Stimulated activated CD4-positive, alpha-beta T cell treated with anti-CD3 and anti-CD28 coated beads, Interleukin-1b, Interleukin-23, amount 100 ng/mL, for 24 hours (primary cell): ENCODE results near the gene UCHL3.

Experiments
- DNase-seq, 4 experiments: peaks; one replicate each; pipeline ENCODE4 v3.0.0-alpha.2; 2020; ENCODE audit warnings: low read depth in 4 of 4, low spot score in 1 of 4

UCHL3 gene

DNA sequence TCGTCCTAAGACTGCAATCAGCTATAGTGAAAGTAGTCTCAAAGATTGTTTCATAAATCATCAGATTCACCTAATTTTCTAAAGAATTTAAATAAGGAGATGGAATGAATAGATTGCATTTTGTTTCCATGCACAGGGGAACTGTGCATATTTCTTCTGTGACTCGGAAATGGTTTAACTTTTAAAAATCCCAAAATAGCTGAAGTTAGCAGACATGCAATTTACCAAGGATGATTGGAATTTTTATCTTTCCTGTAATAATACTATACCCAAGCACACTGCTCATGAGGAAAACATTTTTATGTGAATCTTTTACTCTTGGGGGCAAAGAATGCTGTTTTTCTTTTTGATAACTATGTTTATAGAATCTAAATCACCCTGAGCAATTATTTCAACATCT lies 71.6 kb downstream of the UCHL3 start:
- no peak for DNase-seq

DNA sequence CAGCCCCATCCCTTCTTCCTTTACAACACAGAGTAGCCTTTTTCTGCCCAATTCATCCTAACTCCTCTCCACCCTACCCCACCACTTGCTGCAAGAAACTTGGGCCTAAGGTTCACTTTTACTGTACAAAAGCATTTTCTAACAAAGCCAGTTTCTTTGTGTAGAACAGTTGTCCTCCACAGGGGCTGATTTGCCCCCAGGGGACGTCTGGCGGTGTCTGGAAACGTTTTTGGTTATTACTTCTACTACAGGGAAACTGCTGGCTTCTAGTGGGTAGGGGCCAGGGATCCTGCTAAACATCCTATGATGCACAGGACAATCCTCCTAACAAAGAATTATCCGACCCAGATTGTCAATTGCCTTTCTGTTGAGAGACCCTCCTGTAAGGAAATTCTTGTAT lies 79.2 kb downstream of the UCHL3 start:
- DNase-seq = no peak

DNA sequence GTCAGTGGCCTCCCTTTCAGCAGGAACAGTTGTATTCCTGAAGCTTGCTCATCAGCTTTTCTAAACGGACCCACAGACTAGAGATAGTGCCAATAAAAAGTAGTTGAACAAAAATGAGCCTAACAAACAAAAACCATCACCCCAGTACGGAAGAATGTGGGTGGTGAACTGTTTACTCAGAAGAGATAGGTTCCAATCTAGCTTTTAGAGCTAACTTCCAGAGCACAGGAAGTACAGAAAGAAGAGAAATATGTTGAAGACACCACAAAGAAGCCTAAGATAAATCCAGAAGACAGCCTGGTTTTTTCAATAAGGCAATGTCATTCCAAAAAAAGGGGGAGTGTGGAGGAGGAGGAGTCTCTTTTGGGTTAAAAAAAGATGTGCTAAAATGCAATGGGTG lies 83.7 kb downstream of the UCHL3 start:
- no peak for DNase-seq

GRCh38 chr13:75635101-75635827 lies 85.7 kb downstream of the UCHL3 start:
- DNase-seq = no peak

- peak in 2 of 4 experiments; percentile 4 to 19 for DNase-seq
These were observed 86.3 kb downstream of the UCHL3 start, which contains the start of gene LMO7 for GRCh38 chr13:75635828-75636435. Gene LMO7, plus strand, starts transcription at chr13:75636330. Its CDS starts 328 bp downstream, at chr13:75636658.

DNA sequence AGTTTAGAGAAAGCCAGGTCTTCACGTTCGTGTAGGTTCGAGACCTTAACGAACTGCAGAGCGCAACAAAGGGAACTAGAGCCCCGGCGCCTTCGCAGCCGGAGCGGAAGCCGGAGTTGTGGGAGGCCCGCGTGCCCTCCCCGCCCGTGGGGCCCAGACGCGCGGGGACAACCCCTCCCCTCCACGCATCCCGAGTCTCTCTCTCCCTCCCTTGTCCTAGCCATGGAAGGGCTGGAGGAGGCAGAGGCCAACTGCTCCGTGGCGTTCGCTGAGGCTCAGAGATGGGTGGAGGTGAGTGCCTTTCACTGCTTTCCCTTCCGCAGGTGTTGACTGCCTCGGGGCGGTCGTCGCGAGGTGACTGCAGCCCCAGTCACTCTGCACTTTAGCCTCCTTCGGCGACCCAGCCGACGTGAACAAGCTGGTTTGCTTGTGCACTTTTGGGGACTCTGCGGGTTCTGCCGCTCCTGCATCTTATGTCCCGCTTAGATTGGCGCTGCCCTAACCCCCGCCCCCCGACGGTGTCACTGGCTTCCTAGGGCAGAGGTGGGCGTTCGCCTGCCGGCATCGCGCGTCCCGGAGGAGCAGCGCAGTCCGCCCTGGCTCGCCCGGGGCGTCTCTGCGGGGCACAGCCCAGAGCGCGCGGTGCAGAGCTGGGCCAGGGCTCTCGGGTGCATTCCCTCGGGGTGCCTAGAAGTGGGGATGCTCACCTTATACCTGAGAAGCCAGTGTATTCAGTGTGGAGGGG lies 87.0 kb downstream of the UCHL3 start:
- peak; percentile 4 to 24 (median 11) for DNase-seq

GRCh38 chr13:75637181-75637750 lies 87.7 kb downstream of the UCHL3 start:
- no peak for DNase-seq

DNA sequence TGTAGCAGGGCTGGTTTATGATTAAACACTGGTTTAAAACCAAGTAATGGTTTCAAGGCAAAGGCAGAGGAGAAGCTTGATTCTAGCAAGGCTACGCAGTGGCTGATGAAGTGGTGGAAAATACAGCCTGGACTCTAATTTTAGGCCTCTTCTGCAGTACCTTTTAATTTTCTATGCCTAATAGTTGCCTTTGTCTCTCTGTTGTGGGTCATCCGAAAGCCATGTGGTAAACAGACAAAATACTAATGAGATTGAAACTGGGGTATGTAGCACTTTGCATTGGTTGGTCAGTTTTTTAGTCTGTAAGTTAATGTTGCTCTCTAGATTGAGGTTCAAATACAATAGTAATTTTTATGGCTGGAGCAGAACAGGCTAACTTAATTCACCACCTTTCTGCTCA lies 89.9 kb downstream of the UCHL3 start:
- no peak for DNase-seq

DNA sequence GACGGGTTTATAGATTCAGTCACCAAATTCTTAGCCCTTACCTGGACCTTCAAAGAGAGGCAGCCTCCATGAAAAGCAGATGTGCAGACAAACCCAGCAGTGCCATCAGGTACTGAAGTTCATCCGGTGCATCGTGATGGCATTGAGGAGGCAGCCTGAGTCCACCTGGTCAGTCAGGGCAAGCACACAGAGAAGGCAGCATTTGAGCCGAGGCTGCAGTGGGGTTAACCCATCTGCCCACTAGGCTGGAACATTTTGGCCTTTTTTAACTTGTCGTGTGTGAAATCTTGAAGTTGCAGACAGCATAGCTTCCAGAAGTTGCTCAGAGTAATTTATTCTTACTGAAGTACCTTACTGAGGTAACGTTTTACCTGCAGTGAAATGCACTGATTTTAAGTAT lies 91.4 kb downstream of the UCHL3 start:
- no peak for DNase-seq

DNA sequence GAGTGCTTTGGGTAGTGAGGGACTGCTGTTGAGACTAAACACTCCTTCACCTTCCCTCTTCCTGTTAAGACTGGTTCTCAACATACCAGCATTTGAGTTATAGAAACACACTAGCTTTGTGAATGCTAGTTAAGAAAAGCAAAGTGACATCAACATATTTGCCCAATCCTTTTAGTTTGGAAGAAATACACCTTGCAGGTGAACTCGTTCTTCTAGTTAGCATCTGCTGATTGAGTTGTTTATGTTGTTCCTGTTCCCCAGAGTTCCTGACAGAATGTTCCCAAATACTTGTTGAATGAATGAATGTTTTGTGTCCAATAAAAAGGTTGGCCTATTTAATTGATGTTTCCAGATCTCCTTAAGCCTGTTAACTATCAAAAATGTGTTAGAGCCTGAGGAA lies 93.6 kb downstream of the UCHL3 start:
- no peak for DNase-seq

- no peak for DNase-seq
These were observed 94.1 kb downstream of the UCHL3 start for GRCh38 chr13:75643693-75644092.

DNA sequence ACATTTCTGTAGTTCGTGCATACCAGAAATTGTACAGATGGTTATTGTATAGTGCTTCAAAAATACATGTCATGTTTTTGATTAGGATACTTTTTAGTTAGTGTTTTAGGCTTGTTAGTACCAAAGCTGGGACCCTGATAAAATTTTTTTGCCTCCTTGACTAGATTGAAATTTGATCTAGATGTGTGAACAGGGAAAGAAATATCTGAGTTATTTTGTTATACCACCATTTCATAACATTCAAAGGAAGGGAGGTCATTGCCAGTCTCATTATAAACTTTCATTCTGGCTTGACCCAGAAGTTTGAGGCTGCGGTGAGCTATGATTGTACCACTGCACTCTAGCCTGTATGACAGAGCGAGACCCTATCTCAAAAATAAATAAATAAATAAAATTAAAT lies 95.5 kb downstream of the UCHL3 start:
- no peak for DNase-seq

- DNase-seq = no peak
These were observed 97.7 kb downstream of the UCHL3 start for GRCh38 chr13:75647126-75647784.

GRCh38 chr13:75648446-75648845 lies 98.9 kb downstream of the UCHL3 start:
- DNase-seq = no peak

- no peak for DNase-seq
These were observed 101.4 kb downstream of the UCHL3 start for GRCh38 chr13:75651013-75651412.

- DNase-seq = no peak
These were observed 103.1 kb downstream of the UCHL3 start for GRCh38 chr13:75652726-75653125.
